MCF 10A (cell line): ENCODE data around the gene NFS1. TPM values are rescaled to one million over a fixed set of nuclear protein-coding genes. Genes with fewer than 3 reads are reported as not detected.
A peak's percentile ranks its signal among the peaks of the same experiment; 100 is the strongest.

Experiments
- BruUV-seq: library from RNA; stranded (reverse); fragments of 400-500 nt; replicated peaks from 2 replicates; lab custom pipeline; 2021; lab: Mats Ljungman, UMichigan
- CTCF ChIA-PET: fragments of 300-600 bp; sonication (Branson Sonifier 250); formaldehyde crosslinking; extraction: SDS; loops from one replicate; lab custom pipeline; 2021; ENCODE audit warnings: antibody characterized with exemption, inconsistent platforms; lab: Yijun Ruan, JAX
- POLR2A ChIA-PET: fragments of 300-600, 350-650 bp; sonication (Branson Sonifier 250); formaldehyde crosslinking; extraction: SDS; loops from one replicate; lab custom pipeline; 2020; ENCODE audit warnings: antibody characterized with exemption, inconsistent platforms; lab: Yijun Ruan, JAX
- DNase-seq: peaks from one replicate; pipeline ENCODE4 v3.0.0-alpha.2; 2018; ENCODE audit not compliant: unreplicated experiment
- H3K27ac Mint-ChIP-seq: one replicate; pipeline ENCODE4 v1.8.0; 2022; ENCODE audit warnings: mild to moderate bottlenecking, low read depth, mixed read lengths; ENCODE audit not compliant: unreplicated experiment
- H3K27me3 Mint-ChIP-seq: one replicate; pipeline ENCODE4 v1.8.0; 2022; ENCODE audit warnings: mixed read lengths; ENCODE audit not compliant: insufficient read depth, unreplicated experiment
- H3K36me3 Mint-ChIP-seq: one replicate; pipeline ENCODE4 v1.8.0; 2022; ENCODE audit warnings: mild to moderate bottlenecking, moderate library complexity, mixed read lengths; ENCODE audit not compliant: insufficient read depth, unreplicated experiment
- H3K4me1 Mint-ChIP-seq: one replicate; pipeline ENCODE4 v1.8.0; 2022; ENCODE audit warnings: mixed read lengths; ENCODE audit not compliant: insufficient read depth, unreplicated experiment
- H3K4me3 Mint-ChIP-seq: one replicate; pipeline ENCODE4 v1.8.0; 2022; ENCODE audit warnings: mild to moderate bottlenecking, moderate library complexity, mixed read lengths; ENCODE audit not compliant: unreplicated experiment
- H3K9me3 Mint-ChIP-seq: one replicate; pipeline ENCODE4 v1.8.0; 2022; ENCODE audit warnings: mixed read lengths; ENCODE audit not compliant: unreplicated experiment
- intact Hi-C: fragments of 100-400 bp; cut with micrococcal nuclease; formaldehyde crosslinking; loops from 2 replicates; pipeline ENCODE4 v1.14.1; 2022
- total RNA-seq: library from RNA; stranded (reverse); gene quantifications from 2 replicates; pipeline ENCODE4 v1.2.3, GENCODE V29; 2022
- TF ChIP-seq, protein P1 (sequence below): fragments of 200-600 bp; IDR thresholded peaks from one replicate; pipeline ENCODE4 v1.8.0; 2022; ENCODE audit warnings: antibody characterized with exemption, mild to moderate bottlenecking; ENCODE audit not compliant: unreplicated experiment

The NFS1 gene
- total RNA-seq, 1 experiment from 2014 or later: 27.6 TPM

DNA sequence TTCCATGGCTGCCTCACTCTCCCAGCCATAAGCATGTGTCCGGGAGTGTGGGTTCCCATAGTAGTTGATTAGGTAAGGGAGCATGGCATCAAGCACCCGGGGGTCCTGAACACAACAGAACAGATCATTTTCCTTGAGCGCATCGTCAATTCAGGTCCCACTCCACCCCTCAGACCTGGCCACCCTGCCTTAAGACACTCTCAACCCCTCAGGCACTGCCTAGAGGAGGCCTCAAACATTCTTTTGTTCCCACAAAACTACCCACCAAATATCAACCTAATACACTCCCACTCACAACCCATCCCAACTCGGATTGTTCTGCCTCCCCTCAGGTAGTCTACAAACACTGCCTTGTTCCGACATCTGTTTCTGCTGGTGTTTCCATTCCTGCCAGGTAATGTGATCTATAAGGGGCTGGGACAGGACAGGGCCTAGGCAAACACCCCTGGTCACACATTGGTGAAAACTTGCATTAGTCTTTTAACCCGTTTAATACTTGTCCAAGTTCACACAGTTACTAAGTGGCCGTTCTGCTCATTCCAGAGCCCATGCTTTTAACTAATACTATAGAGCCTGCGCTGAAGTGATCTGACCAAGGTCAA, 1.4 kb downstream of the NFS1 start:
- Mint-ChIP-seq H3K27me3 (no peaks in the 10 kb centered on the region), H3K27ac (peak overlapping the region; percentile 99), H3K36me3 (peaks cover 76% of the 10 kb centered on the region), H3K4me3 (peak overlapping the region; percentile 98), H3K4me1 (peaks cover 14% of the 10 kb centered on the region), H3K9me3 (no peaks in the 10 kb centered on the region)
- ChIA-PET POLR2A (interaction anchor here (0.9 to 14.8 kb wide), 7 partner anchors 13 to 256 kb away, joined by 3 to 266 read pairs (median 53); partner anchors contain the start of genes CPNE1, RBM12, RBM39 and SCAND1), CTCF (no interaction called here)
- BruUV-seq: no TSS peak
- TF ChIP-seq, protein P1, sequence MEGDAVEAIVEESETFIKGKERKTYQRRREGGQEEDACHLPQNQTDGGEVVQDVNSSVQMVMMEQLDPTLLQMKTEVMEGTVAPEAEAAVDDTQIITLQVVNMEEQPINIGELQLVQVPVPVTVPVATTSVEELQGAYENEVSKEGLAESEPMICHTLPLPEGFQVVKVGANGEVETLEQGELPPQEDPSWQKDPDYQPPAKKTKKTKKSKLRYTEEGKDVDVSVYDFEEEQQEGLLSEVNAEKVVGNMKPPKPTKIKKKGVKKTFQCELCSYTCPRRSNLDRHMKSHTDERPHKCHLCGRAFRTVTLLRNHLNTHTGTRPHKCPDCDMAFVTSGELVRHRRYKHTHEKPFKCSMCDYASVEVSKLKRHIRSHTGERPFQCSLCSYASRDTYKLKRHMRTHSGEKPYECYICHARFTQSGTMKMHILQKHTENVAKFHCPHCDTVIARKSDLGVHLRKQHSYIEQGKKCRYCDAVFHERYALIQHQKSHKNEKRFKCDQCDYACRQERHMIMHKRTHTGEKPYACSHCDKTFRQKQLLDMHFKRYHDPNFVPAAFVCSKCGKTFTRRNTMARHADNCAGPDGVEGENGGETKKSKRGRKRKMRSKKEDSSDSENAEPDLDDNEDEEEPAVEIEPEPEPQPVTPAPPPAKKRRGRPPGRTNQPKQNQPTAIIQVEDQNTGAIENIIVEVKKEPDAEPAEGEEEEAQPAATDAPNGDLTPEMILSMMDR: no peak
- DNase-seq: no peak
- intact Hi-C loops: loop anchor here (2.0 kb wide), 1 partner anchor 187 kb away; no protein-coding TSS in a partner anchor

DNA sequence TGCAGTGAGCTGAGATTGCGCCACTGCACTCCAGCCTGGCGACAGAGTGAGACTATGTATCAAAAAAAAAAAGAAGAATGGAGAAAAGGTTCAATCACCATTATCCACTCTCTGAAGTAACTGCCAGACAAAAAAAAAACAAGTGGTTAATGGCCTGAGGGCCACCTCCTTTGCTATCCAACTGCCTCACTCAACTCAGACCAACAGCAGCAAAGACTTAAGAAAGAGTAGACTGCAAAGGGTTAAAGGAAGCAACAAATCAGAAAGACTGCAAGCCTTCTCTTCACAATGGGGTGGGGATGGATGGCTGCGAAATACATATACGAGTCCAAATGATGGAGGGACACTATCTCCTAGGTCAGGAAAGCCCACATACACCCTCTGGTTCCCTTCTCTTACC, 3.2 kb downstream of the NFS1 start:
- no peak overlapping the region for H3K4me3 Mint-ChIP-seq
- no peaks in the 10 kb centered on the region for H3K9me3 Mint-ChIP-seq
- BruUV-seq: no TSS peak
- H3K4me1 Mint-ChIP-seq: peaks cover 14% of the 10 kb centered on the region
- H3K27ac Mint-ChIP-seq: no peak overlapping the region
- H3K27me3 Mint-ChIP-seq: no peaks in the 10 kb centered on the region
- TF ChIP-seq, protein P1: no peak
- POLR2A ChIA-PET: no interaction called here
- CTCF ChIA-PET: interaction anchor here (0.6 kb wide), 1 partner anchor 100 kb away, joined by 3 read pairs; no protein-coding TSS in a partner anchor
- H3K36me3 Mint-ChIP-seq: peaks cover 74% of the 10 kb centered on the region
- DNase-seq: no peak
- intact Hi-C loops: no loop called here

DNA sequence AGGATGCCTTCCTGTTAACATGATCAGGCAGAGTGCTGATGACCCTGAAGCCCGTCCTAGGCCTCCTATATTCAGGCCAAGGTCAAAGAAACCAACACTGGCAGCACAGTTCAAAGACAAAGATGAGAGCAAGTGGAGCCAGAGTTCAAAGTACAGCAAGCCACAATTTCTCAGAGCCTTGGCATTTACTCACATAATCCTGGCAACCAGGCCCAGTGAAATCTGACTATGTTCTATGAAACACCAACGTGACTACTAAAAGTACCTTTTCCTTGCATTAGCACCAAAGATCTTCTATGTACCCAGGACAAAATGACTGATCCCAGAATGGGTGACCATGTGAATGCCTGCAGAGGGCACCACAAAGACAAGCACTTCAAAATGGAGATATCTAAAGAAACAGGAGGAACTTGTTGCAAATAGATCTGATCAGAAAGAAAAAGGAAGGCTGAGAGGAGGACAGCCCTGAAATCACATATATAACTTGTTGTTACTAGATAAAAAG, 3.9 kb downstream of the NFS1 start:
- BruUV-seq: no TSS peak
- CTCF ChIA-PET: no interaction called here

DNA sequence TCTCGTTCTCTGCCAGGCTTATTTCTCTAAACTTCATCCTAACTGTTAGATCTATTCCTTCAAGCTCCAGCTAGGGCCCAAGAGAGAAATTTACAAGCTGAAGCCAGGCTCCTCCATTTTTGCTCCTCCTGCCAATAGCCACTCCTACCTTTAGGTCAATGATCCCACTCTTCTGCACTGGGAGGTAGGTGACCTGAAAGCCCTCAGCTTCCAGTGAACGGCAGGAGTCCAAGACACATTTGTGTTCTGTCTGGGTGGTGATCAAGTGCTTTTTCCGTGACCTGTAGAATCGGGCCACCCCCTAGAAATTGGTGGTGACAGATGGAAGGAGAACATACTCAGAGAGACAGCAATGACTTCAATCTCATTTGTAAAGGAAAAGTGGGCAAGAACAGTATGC, 8.9 kb downstream of the NFS1 start:
- TF ChIP-seq, protein P1: no peak
- intact Hi-C loops: no loop called here
- DNase-seq: no peak
- Mint-ChIP-seq H3K36me3 (peaks cover 85% of the 10 kb centered on the region), H3K9me3 (no peaks in the 10 kb centered on the region), H3K27me3 (no peaks in the 10 kb centered on the region), H3K27ac (no peak overlapping the region), H3K4me1 (no peaks in the 10 kb centered on the region), H3K4me3 (no peak overlapping the region)
- BruUV-seq: no TSS peak
- ChIA-PET CTCF (no interaction called here), POLR2A (interaction anchor here (0.9 kb wide), 1 partner anchor 12 kb away, joined by 3 read pairs; no protein-coding TSS in a partner anchor)

More for the DNA sequence above, 3.9 kb downstream of the NFS1 start:
- intact Hi-C loops: no loop called here
- DNase-seq: no peak
- Mint-ChIP-seq H3K4me3 (no peak overlapping the region), H3K27me3 (no peaks in the 10 kb centered on the region), H3K27ac (peak overlapping the region; percentile 5), H3K9me3 (no peaks in the 10 kb centered on the region), H3K4me1 (peaks cover 14% of the 10 kb centered on the region), H3K36me3 (peaks cover 74% of the 10 kb centered on the region)
- POLR2A ChIA-PET: no interaction called here
- TF ChIP-seq, protein P1: no peak
